Measurements from ENCODE around the gene LRRC73. TPM values are rescaled to one million over a fixed set of nuclear protein-coding genes. Genes with fewer than 3 reads are reported as not detected.
A peak's percentile ranks its signal among the peaks of the same experiment; 100 is the strongest.

Gene LRRC73
- total and polyA plus RNA-seq, 9 donors = 0.13 to 4.8 (median 1.8) TPM

DNA sequence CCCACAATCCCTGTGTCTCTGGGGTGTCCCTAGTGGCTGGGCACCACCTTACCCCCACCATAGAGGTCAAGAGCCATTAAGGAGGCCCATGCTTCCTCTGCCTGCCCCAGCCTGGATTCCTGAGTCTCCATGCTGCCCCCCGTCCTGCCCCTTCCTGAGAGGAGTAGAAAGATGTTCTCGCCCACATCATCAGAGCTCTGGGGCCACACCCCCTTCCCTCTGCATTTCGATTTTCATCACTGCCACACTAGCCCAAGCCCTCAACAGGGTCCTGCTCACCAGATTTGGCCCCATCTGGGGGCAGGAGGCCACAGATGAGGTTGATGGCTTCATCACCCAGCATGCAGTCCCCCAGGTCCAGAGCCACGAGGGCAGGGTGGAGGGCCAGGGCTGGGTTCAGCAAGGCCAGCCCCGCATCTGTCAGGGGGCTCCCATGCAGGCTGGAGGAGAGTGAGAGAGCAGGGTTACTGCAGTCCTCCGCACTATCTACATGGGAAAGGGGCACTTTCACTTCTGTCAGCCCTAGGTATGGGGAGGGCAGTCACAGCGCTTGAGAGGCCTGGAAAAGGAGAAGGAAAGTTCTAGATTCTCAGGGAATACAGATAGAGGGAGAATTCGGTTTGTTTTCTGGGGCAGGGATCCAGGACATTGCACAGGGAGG, 1.5 kb downstream of the LRRC73 start:
- no peak for DNase-seq
- H3K27ac ChIP-seq = no peak overlapping the region
- H3K4me3 ChIP-seq = no peak overlapping the region
- no peaks in the 10 kb centered on the region for H3K9me3 ChIP-seq
- H3K36me3 ChIP-seq = no peaks in the 10 kb centered on the region
- WGBS, 3 donors = 70 to 78% (median 73%) methylated on average over 8 of the region's 8 CpGs
- intact Hi-C loops (cut with DNase I) = loop anchor here (5.0 to 10.0 kb wide), 6 partner anchors 51 to 284 kb away; partner anchors contain the start of genes DLK2 (in 1 of the 4) and DNPH1 (in 1 of the 4)
- H3K27me3 ChIP-seq = no peaks in the 10 kb centered on the region
- TF ChIP-seq EP300 (IDR thresholded peaks at IDR 0.05) (no peak), CTCF (IDR thresholded peaks at IDR 0.05) (no peak), POLR2A (IDR thresholded peaks at IDR 0.05) (no peak)
- H3K4me1 ChIP-seq (ENCODE audit: insufficient read depth) = peaks cover 9% of the 10 kb centered on the region

DNA sequence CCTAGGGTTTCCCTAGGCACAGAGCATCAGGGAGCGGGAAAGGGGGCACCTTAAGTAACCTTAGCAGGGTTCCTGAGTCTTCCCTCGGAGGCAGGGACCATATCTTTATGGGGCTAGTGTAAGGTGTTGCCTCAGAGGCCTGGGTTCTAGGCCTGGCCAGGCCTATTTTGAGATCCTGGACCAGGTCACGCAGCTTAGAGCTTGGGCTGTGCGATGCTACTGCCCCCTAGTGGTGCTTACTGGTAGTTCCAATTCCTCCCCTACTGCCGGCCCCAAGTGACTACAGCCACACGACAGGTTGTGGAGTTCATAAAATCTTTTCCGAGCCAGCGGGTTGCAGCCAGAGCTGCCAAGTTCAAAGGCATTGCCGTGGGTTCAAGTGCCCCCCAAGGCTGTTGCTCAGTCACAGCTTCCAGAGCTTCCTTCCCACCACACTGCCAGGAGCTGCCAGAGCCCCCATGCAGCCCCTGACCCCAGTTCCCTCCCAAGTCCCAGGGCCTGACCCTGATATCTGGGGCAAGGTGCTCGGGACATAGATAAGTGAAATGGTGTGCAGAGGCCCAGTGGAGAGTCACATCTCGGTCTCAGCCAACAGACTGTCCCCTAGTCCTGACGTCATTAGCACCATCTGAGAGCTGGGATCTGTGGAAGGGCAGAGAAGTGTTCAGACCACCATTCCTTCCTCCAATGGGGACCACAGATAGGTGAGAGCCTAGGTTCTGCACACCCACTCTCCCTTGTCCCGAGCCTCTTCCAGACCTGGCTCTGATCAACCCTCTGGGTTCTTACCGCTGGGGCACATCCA, 3.3 kb downstream of the LRRC73 start:
- H3K36me3 ChIP-seq = no peaks in the 10 kb centered on the region

DNA sequence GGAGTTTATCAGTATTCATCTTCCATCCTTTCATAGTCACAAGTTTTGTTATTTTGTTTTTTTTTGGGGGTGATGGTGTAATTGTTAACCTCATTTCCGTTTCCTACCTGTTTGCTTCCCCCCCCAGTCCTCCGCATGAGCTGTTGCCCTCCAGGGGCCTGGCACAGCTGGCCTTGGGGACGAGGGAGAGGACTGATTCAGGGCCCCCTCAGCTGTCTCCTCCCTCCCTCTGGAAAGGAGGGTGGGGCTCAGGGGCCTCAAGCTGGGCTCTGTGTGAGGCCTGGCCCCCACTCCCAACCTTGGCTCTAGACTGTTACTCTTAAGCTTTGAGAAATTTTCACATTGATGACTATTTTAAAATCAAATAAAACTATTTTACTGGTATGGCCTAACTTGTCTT, 4.0 kb downstream of the LRRC73 start:
- Histone ChIP-seq H3K27me3 (no peaks in the 10 kb centered on the region), H3K4me3 (no peak overlapping the region), H3K27ac (peak overlapping the region in 1 of 2 donors; percentile 52), H3K36me3 (no peaks in the 10 kb centered on the region), H3K4me1 (ENCODE audit: insufficient read depth) (peaks cover 9% of the 10 kb centered on the region), H3K9me3 (no peaks in the 10 kb centered on the region)
- intact Hi-C loops (cut with DNase I) = loop anchor here (2.0 to 10.0 kb wide), 7 partner anchors 49 to 281 kb away; partner anchors contain the start of genes DLK2 (in 2 of the 4) and DNPH1 (in 1 of the 4)
- WGBS, 3 donors = 84 to 88% (median 86%) methylated on average over 3 of the region's 3 CpGs
- TF ChIP-seq POLR2A (IDR thresholded peaks at IDR 0.05) (no peak), EP300 (IDR thresholded peaks at IDR 0.05) (no peak), CTCF (IDR thresholded peaks at IDR 0.05) (no peak)
- no peak for DNase-seq

More for the DNA sequence above, 3.3 kb downstream of the LRRC73 start:
- intact Hi-C loops (cut with DNase I) = loop anchor here (2.0 to 10.0 kb wide), 7 partner anchors 50 to 282 kb away; partner anchors contain the start of genes DLK2 (in 2 of the 4) and DNPH1 (in 1 of the 4)
- TF ChIP-seq CTCF (IDR thresholded peaks at IDR 0.05) (peak; percentile 88 to 91 (median 88)), POLR2A (IDR thresholded peaks at IDR 0.05) (no peak)
- H3K4me3 ChIP-seq = no peak overlapping the region
- 23 to 26% (median 24%) methylated on average over 14 of the region's 14 CpGs for WGBS, 3 donors
- DNase-seq = peak; percentile 67 to 86 (median 81)
- peak overlapping the region in 1 of 2 donors; percentile 52 for H3K27ac ChIP-seq
- no peaks in the 10 kb centered on the region for H3K27me3 ChIP-seq
- peaks cover 9% of the 10 kb centered on the region for H3K4me1 ChIP-seq (ENCODE audit: insufficient read depth)
- H3K9me3 ChIP-seq = no peaks in the 10 kb centered on the region

DNA sequence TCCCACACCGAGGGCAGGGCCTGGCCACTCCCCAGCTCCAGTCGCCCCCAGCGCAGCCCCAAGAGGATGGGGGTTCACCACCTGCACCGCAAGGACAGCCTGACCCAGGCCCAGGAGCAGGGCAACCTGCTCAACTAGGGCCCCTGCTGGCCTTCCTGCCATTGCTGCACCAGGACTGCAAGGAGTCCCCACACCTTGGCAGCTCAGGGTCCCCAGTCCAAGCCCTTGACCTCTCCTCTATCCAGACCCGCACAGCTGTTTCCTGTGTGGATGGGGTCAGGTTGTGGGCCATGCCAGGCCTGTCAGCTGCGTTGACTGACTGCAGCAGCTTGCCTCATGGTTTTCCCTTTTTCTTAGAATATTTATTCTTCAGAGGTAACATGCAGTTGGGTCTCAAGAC, 4.4 kb downstream of the LRRC73 start:
- no peak overlapping the region for H3K4me3 ChIP-seq
- intact Hi-C loops (cut with DNase I) = loop anchor here (2.0 to 10.0 kb wide), 7 partner anchors 48 to 281 kb away; partner anchors contain the start of genes DLK2 (in 2 of the 4) and DNPH1 (in 1 of the 4)
- no peaks in the 10 kb centered on the region for H3K36me3 ChIP-seq
- no peaks in the 10 kb centered on the region for H3K9me3 ChIP-seq
- no peak overlapping the region for H3K27ac ChIP-seq
- no peak for DNase-seq
- H3K27me3 ChIP-seq = no peaks in the 10 kb centered on the region
- no peak for TF ChIP-seq POLR2A (IDR thresholded peaks at IDR 0.05)
- no peak for TF ChIP-seq CTCF (IDR thresholded peaks at IDR 0.05)
- TF ChIP-seq EP300 (IDR thresholded peaks at IDR 0.05) = no peak
- H3K4me1 ChIP-seq (ENCODE audit: insufficient read depth) = peaks cover 7% of the 10 kb centered on the region
- 48 to 70% (median 56%) methylated on average over 4 to 6 of the region's 6 CpGs for whole genome bisulfite sequencing, 3 donors
